Lower leg skin (tissue), 3 donors: Measurements from ENCODE around the gene DNA2.

Source experiments
- POLR2A ChIP-seq, 2 donors: fragments of 450-650 bp; IDR thresholded peaks; one replicate each; pipeline ENCODE4 v1.6.1; 2016 to 2017; ENCODE audit warnings: antibody characterized with exemption in 2 of 2, mild to moderate bottlenecking in 1 of 2, moderate library complexity in 1 of 2
- TF ChIP-seq, protein P1 (sequence below), 3 donors: fragments of 450-650 bp; IDR thresholded peaks; one replicate each; pipeline ENCODE4 v1.5.1; 2016; ENCODE audit warnings: antibody characterized with exemption in 3 of 3, mild to moderate bottlenecking in 3 of 3, moderate library complexity in 2 of 3

DNA sequence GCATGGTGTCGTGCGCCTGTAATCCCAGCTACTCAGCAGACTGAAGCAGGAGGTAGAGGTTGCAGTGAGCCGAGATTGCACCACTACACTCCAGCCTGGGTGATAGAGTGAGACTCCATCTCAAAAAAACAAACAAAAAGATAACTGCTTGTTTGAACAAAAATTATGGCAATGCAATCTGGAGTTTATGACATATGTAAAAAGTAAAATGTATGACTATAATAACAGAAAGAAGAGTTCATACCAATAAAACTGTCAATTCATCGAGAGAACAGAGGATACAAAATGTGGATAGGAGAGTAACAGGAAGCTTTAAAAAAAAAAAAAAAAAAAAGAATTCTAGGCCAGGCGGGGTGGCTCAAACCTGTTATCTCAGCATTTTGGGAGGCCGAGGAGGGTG is 36.3 kb upstream of the DNA2 start:
- TF ChIP-seq, protein P1, sequence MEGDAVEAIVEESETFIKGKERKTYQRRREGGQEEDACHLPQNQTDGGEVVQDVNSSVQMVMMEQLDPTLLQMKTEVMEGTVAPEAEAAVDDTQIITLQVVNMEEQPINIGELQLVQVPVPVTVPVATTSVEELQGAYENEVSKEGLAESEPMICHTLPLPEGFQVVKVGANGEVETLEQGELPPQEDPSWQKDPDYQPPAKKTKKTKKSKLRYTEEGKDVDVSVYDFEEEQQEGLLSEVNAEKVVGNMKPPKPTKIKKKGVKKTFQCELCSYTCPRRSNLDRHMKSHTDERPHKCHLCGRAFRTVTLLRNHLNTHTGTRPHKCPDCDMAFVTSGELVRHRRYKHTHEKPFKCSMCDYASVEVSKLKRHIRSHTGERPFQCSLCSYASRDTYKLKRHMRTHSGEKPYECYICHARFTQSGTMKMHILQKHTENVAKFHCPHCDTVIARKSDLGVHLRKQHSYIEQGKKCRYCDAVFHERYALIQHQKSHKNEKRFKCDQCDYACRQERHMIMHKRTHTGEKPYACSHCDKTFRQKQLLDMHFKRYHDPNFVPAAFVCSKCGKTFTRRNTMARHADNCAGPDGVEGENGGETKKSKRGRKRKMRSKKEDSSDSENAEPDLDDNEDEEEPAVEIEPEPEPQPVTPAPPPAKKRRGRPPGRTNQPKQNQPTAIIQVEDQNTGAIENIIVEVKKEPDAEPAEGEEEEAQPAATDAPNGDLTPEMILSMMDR (IDR thresholded peaks at IDR 0.05), result no peak
- TF ChIP-seq POLR2A (IDR thresholded peaks at IDR 0.05), result no peak
